Neural crest cell (in vitro differentiated cells): Measurements from ENCODE around the gene SELENOV. TPM values are rescaled to one million over a fixed set of nuclear protein-coding genes. Genes with fewer than 3 reads are reported as not detected.

Experiments
- DNase-seq: peaks from one replicate; pipeline ENCODE4 v3.0.0; 2021; ENCODE audit warnings: low read depth, mixed read lengths, low spot score
- H3K27ac Mint-ChIP-seq: one replicate; pipeline ENCODE4 v1.8.0; 2021; ENCODE audit warnings: mild to moderate bottlenecking, mixed read lengths; ENCODE audit not compliant: unreplicated experiment
- H3K27me3 Mint-ChIP-seq: 2 replicates; pipeline ENCODE4 v1.8.0; 2021; ENCODE audit warnings: low read depth, mild to moderate bottlenecking, mixed read lengths
- H3K36me3 Mint-ChIP-seq: 2 replicates; pipeline ENCODE4 v1.8.0; 2021; ENCODE audit warnings: low read depth, mild to moderate bottlenecking, mixed read lengths
- H3K4me1 Mint-ChIP-seq: 2 replicates; pipeline ENCODE4 v1.8.0; 2021; ENCODE audit warnings: mixed read lengths
- H3K4me3 Mint-ChIP-seq: one replicate; pipeline ENCODE4 v1.8.0; 2021; ENCODE audit warnings: mild to moderate bottlenecking, mixed read lengths
- H3K9me3 Mint-ChIP-seq: 2 replicates; pipeline ENCODE4 v1.8.0; 2021; ENCODE audit warnings: mixed read lengths
- total RNA-seq: library from RNA; stranded (reverse); gene quantifications from 2 replicates; pipeline ENCODE4 v1.2.1, GENCODE V29; 2021
- TF ChIP-seq, protein P1 (sequence below): fragments of 200-600 bp; sonication (generic); conservative IDR thresholded peaks from 2 replicates; pipeline ENCODE4 v1.5.0; 2021; ENCODE audit warnings: antibody characterized with exemption, mild to moderate bottlenecking

The SELENOV gene
- total RNA-seq, 1 donor from 2014 or later = not detected

DNA sequence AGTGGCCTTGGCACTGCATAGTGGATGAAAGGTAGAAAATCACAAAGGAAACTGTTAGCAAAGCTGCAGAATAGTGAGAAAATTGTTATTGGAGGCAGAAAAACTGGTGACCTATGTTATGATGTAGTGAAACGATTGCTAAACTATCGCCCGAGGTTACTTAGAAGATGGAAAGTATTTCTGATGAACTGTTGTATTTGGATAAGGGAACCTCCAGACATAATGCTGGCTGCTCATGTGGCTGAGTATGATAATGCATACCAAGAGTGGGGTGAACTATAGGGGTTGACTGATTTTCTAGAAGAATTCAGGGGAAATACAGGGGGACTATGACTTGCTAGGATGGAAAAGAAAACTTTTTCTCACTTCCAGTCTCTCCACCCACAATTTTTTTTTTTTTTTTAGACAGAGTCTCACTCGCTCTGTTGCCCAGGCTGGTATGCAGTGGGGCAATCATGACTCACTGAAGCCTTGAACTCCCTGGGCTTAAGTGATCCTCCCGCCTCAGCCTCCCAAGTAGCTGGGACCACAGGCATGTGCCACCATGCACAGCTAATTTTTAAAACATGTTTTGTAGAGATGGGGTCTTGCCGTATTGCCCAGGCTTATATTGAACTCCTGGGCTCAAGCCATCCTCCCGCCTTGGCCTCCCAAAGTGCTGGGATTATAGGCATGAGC lies 29.4 kb downstream of the SELENOV start:
- Mint-ChIP-seq H3K4me3 (no peak overlapping the region), H3K36me3 (no peaks in the 10 kb centered on the region), H3K27me3 (peaks cover 29% of the 10 kb centered on the region), H3K27ac (no peak overlapping the region), H3K4me1 (peaks cover 22% of the 10 kb centered on the region), H3K9me3 (no peaks in the 10 kb centered on the region)
- TF ChIP-seq, protein P1, sequence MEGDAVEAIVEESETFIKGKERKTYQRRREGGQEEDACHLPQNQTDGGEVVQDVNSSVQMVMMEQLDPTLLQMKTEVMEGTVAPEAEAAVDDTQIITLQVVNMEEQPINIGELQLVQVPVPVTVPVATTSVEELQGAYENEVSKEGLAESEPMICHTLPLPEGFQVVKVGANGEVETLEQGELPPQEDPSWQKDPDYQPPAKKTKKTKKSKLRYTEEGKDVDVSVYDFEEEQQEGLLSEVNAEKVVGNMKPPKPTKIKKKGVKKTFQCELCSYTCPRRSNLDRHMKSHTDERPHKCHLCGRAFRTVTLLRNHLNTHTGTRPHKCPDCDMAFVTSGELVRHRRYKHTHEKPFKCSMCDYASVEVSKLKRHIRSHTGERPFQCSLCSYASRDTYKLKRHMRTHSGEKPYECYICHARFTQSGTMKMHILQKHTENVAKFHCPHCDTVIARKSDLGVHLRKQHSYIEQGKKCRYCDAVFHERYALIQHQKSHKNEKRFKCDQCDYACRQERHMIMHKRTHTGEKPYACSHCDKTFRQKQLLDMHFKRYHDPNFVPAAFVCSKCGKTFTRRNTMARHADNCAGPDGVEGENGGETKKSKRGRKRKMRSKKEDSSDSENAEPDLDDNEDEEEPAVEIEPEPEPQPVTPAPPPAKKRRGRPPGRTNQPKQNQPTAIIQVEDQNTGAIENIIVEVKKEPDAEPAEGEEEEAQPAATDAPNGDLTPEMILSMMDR = no peak
- no peak for DNase-seq

DNA sequence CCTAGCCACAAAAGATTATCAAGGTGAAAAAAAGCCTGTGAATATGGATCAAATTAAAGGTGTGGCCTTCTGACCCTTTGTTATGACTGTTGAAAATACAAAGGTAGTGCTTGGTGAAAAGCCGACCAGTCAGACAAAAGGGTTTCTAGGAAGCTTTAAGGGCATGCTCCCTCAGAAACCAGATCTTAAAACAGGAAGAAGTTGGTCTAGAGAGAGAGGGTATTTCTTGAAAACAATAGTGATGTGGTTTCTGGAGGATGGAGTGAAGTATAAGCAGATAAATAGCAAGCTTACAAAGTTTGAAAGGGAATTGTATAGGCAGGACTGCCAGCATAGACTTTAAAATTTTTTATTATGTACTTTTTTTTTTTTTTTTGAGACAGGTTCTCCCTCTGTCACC lies 30.0 kb downstream of the SELENOV start:
- TF ChIP-seq, protein P1 = no peak
- Mint-ChIP-seq H3K4me3 (no peak overlapping the region), H3K4me1 (peaks cover 20% of the 10 kb centered on the region), H3K27me3 (peaks cover 31% of the 10 kb centered on the region), H3K36me3 (no peaks in the 10 kb centered on the region), H3K27ac (no peak overlapping the region), H3K9me3 (no peaks in the 10 kb centered on the region)
- no peak for DNase-seq

DNA sequence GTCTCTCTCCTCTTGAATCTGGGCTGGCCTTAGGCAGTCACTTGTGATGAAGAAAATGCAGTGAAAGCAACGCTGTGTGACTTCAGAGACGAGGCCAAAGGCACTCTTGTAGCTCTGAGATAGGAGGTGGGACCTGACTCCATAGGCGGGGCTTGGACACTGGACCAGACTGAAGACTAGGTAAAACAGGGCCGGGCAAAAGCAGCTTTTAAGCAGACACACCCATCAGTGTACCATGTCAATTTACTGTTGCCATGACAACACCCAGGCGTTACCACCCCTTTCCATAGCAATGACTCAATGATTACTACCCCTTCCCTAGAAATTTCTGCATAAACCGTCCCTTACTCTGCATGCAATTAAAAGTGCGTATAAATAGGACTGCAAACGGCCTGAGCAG lies 31.7 kb downstream of the SELENOV start:
- H3K4me3 Mint-ChIP-seq = no peak overlapping the region
- DNase-seq = no peak
- H3K9me3 Mint-ChIP-seq = no peaks in the 10 kb centered on the region
- TF ChIP-seq, protein P1 = no peak
- no peaks in the 10 kb centered on the region for H3K36me3 Mint-ChIP-seq
- H3K27ac Mint-ChIP-seq = no peak overlapping the region
- H3K4me1 Mint-ChIP-seq = peaks cover 9% of the 10 kb centered on the region
- peaks cover 33% of the 10 kb centered on the region for H3K27me3 Mint-ChIP-seq

GRCh38 chr19:39550197-39550596 lies 35.3 kb downstream of the SELENOV start:
- no peaks in the 10 kb centered on the region for H3K9me3 Mint-ChIP-seq
- H3K4me3 Mint-ChIP-seq = no peak overlapping the region
- no peak overlapping the region for H3K27ac Mint-ChIP-seq
- peaks cover 52% of the 10 kb centered on the region for H3K27me3 Mint-ChIP-seq
- no peak for DNase-seq
- no peaks in the 10 kb centered on the region for H3K36me3 Mint-ChIP-seq
- TF ChIP-seq, protein P1 = no peak
- no peaks in the 10 kb centered on the region for H3K4me1 Mint-ChIP-seq

GRCh38 chr19:39553082-39553652 lies 38.2 kb downstream of the SELENOV start:
- Mint-ChIP-seq H3K4me1 (no peaks in the 10 kb centered on the region), H3K4me3 (no peak overlapping the region), H3K27ac (no peak overlapping the region), H3K27me3 (peaks cover 58% of the 10 kb centered on the region), H3K36me3 (no peaks in the 10 kb centered on the region), H3K9me3 (no peaks in the 10 kb centered on the region)
- no peak for DNase-seq
- TF ChIP-seq, protein P1 = no peak
